ENCODE results near the gene STK10.

DNA sequence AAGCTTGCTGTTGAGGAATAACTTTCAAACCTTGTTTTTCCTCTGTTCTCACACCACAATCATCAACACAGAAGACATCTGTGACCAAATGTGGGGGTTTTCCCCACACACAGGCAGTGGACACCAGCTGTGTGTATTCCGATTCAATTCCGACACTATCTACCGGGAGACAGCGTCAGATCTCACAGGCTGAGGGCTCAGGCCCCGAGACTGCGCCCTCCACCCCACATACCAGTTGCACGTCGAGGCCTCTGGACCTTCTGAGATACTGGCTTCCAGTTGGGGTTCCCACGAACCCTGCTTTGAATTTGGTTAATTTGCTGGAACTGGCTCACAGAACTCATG is 41.3 kb downstream of the STK10 start:
- TF ChIP-seq POLR2A (IDR thresholded peaks at IDR 0.05), result no peak
- no peak for TF ChIP-seq CTCF (IDR thresholded peaks at IDR 0.05)
- TF ChIP-seq POLR2AphosphoS5 (IDR thresholded peaks at IDR 0.05), result no peak

Data from stomach (tissue), 4 donors.